Measurements from ENCODE around the gene HDLBP. TPM values are rescaled to one million over a fixed set of nuclear protein-coding genes. Genes with fewer than 3 reads are reported as not detected.

The HDLBP gene
- total RNA-seq, 4 donors from 2014 or later = 324 to 412 (median 363) TPM

GRCh38 chr2:241189856-241190201 lies 125.6 kb downstream of the HDLBP start:
- Histone ChIP-seq H3K27ac (no peak overlapping the region), H3K36me3 (peaks cover 0 to under 1% (median 0%) of the 10 kb centered on the region in 3 donors), H3K9me3 (no peaks in the 10 kb centered on the region), H3K4me1 (no peaks in the 10 kb centered on the region), H3K27me3 (no peaks in the 10 kb centered on the region), H3K4me3 (no peak overlapping the region)
- TF ChIP-seq EP300 (IDR thresholded peaks at IDR 0.05) (no peak), POLR2A (IDR thresholded peaks at IDR 0.05) (no peak), CTCF (IDR thresholded peaks at IDR 0.05) (no peak)
- WGBS, 2 donors = 73 to 76% methylated on average over 9 to 15 of the region's 15 CpGs
- DNase-seq (ENCODE audit: low spot score in 2 of 2) = no peak

- no peak overlapping the region for H3K4me3 ChIP-seq
- TF ChIP-seq EP300 (IDR thresholded peaks at IDR 0.05) = no peak
- no peak for DNase-seq (ENCODE audit: low spot score in 2 of 2)
- no peaks in the 10 kb centered on the region for H3K27me3 ChIP-seq
- 87 to 92% methylated on average over 19 to 32 of the region's 32 CpGs for WGBS, 2 donors
- H3K36me3 ChIP-seq = peaks cover 0 to 6% (median 0%) of the 10 kb centered on the region in 3 donors
- no peaks in the 10 kb centered on the region for H3K4me1 ChIP-seq
- no peak overlapping the region for H3K27ac ChIP-seq
- no peaks in the 10 kb centered on the region for H3K9me3 ChIP-seq
These were observed 126.2 kb downstream of the HDLBP start for GRCh38 chr2:241189093-241189855.

GRCh38 chr2:241188361-241189092 lies 126.9 kb downstream of the HDLBP start, which contains the start of gene ANO7:
ANO7 (plus strand) TSS chr2:241188677; CDS start chr2:241190064, 1,387 bp downstream.
- 40 to 65% methylated on average over 3 to 11 of the region's 21 CpGs for WGBS, 2 donors
- TF ChIP-seq EP300 (IDR thresholded peaks at IDR 0.05) (no peak), POLR2A (IDR thresholded peaks at IDR 0.05) (no peak), CTCF (IDR thresholded peaks at IDR 0.05) (no peak)
- Histone ChIP-seq H3K27me3 (no peaks in the 10 kb centered on the region), H3K27ac (no peak within 1 kb of the TSS), H3K36me3 (peaks cover 0 to 13% (median 0%) of the 10 kb centered on the region in 3 donors), H3K4me3 (no peak within 1 kb of the TSS), H3K9me3 (no peaks in the 10 kb centered on the region), H3K4me1 (no peaks in the 10 kb centered on the region)
- DNase-seq (ENCODE audit: low spot score in 2 of 2) = no peak

GRCh38 chr2:241187918-241188234 lies 127.6 kb downstream of the HDLBP start:
- H3K36me3 ChIP-seq = peaks cover 0 to 20% (median 0%) of the 10 kb centered on the region in 3 donors
- no peak overlapping the region for H3K4me3 ChIP-seq
- H3K4me1 ChIP-seq = no peaks in the 10 kb centered on the region
- WGBS, 2 donors = 40 to 53% methylated on average over 4 of the region's 4 CpGs
- H3K9me3 ChIP-seq = no peaks in the 10 kb centered on the region
- no peaks in the 10 kb centered on the region for H3K27me3 ChIP-seq
- DNase-seq (ENCODE audit: low spot score in 2 of 2) = no peak
- no peak overlapping the region for H3K27ac ChIP-seq
- no peak for TF ChIP-seq EP300 (IDR thresholded peaks at IDR 0.05)
- no peak for TF ChIP-seq POLR2A (IDR thresholded peaks at IDR 0.05)
- no peak for TF ChIP-seq CTCF (IDR thresholded peaks at IDR 0.05)

GRCh38 chr2:241187101-241187917 lies 128.2 kb downstream of the HDLBP start:
- 52 to 54% methylated on average over 13 to 14 of the region's 14 CpGs for WGBS, 2 donors
- no peak for DNase-seq (ENCODE audit: low spot score in 2 of 2)

More at GRCh38 chr2:241187101-241187917, 128.2 kb downstream of the HDLBP start:
- Histone ChIP-seq H3K4me3 (no peak overlapping the region), H3K27me3 (no peaks in the 10 kb centered on the region), H3K27ac (no peak overlapping the region), H3K36me3 (peaks cover 0 to 25% (median 0%) of the 10 kb centered on the region in 3 donors), H3K9me3 (no peaks in the 10 kb centered on the region), H3K4me1 (no peaks in the 10 kb centered on the region)
- TF ChIP-seq CTCF (IDR thresholded peaks at IDR 0.05) (no peak), EP300 (IDR thresholded peaks at IDR 0.05) (no peak), POLR2A (IDR thresholded peaks at IDR 0.05) (no peak)

Data from tibial nerve (tissue), 4 donors.